ENCODE data around the gene CTNNA2. TPM values are rescaled to one million over a fixed set of nuclear protein-coding genes. Genes with fewer than 3 reads are reported as not detected.
"Not testable (repeated sequence)": the region's sequence is repeated elsewhere in the genome, so short reads cannot be mapped to it uniquely, and the experiment has no call there.

The CTNNA2 gene
- total RNA-seq, 1 donor from 2014 or later: not detected

DNA sequence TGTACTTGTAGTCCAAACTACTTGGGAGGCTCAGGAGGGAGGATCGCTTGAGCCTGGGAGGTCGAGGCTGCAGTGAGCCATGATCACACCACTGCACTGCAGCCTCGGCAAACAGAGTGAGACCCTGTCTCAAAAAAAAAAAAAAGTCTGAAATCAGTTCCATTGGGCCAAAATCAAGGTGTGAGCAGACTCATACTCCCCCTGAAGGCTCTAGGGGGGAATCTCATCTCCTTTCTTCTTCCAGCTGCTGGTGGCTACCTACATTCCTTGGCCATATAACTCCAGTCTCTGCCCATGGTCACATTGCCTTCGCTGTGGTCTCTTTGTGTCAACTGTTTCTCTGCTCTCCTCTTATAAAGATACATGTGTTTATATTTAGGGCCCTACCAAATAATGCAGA, 557.7 kb downstream of the CTNNA2 start:
- no peak for DNase-seq (ENCODE audit: low spot score)

DNA sequence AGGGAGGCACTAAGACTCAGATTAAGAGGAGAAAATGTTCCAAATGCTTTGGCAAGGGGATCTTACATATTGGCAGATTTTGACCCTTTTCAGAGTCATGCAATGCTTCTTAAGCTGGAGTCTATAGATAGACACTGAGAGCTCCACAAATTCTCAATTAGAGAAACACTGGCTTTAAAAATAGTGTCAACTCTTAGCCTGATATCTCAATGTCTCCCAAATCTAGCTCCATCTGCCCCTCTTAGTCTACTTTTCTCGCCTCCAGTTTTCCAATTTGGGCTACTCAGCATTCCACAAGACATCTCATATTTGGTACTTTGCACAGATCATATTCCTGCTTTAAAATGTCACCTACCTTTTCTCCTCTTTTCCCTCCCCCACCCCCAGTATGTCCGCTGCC, 559.1 kb downstream of the CTNNA2 start:
- no peak for DNase-seq (ENCODE audit: low spot score)

- DNase-seq (ENCODE audit: low spot score): no peak
Observed at GRCh38 chr2:80073134-80073561, 560.3 kb downstream of the CTNNA2 start.

GRCh38 chr2:80074321-80075070, 561.6 kb downstream of the CTNNA2 start:
- DNase-seq (ENCODE audit: low spot score): no peak

DNA sequence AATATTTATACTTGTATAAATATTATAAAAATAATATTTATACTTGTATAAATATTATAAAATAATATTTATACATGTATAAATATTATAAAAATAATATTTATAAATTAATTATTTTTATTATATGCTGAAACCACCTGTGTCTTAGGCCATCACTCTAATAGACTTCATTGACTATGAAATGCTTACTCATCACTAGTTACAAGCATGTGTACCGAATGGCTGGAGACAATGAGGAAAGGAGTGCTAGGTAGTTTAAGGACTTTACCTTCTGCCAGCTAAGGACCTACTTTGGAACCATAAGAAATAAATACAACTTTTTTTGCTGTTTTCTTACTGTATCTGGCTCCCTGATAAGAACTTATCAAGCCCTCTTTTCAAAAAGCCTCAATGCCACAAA, 562.9 kb downstream of the CTNNA2 start:
- no peak for DNase-seq (ENCODE audit: low spot score)

DNA sequence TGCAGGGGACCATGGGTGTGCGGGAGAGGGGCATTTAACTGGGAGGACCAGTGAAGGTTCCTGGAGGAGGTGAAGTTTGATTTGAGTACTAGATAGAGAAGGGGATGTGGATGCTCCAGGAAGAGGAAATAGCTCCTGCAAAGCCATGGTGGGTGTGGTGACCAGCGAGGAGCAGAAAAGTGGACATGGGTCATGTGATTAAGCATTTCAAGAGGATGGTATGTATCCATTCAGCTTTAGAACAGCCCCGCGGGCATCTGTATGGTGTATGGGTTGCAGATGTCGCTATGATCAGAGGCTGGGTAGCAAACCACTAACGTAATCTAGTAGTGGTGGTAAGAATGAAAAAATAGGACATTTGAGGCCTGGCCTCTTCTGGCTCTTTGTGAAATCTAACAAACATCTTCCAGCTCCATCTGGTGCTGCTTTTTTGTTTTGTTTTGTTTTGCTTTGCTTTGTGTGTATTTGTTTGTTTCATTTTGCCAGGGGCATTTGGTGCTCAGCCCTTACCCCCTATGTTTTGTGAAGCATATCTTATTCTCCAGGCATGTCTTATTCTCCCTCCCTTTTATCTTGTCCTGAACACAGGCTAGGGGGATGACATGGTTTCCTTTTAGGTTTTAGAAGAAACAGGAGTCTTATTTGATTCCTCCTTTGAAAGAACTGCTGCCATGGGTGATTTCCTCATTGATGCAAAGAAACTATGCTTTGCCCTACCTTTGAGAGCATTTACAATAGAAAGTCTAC, 565.6 kb downstream of the CTNNA2 start:
- DNase-seq (ENCODE audit: low spot score): no peak

DNA sequence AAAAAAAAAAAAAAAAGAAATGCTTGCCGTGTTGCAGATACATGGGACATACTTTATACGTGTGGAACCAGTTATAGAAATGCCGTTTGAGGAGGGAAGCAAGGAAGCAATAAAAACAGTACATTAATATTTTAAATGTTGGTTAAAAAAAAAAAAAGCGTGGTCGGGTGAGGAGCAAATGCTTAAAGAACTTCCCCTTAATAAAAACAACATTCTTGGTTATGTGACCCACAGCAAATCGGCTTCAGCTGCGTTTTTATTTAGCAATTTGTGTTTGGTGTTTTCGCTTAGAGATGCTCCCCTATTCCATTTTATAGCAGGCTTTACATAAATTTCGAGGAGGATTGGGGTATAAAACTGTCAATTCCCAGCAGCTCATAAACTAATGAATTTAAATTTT, 568.1 kb downstream of the CTNNA2 start:
- DNase-seq (ENCODE audit: low spot score): no peak

GRCh38 chr2:80086831-80087230, 574.0 kb downstream of the CTNNA2 start:
- DNase-seq (ENCODE audit: low spot score): no peak

- DNase-seq (ENCODE audit: low spot score): no peak
Observed at GRCh38 chr2:80091237-80091636, 578.4 kb downstream of the CTNNA2 start.

DNA sequence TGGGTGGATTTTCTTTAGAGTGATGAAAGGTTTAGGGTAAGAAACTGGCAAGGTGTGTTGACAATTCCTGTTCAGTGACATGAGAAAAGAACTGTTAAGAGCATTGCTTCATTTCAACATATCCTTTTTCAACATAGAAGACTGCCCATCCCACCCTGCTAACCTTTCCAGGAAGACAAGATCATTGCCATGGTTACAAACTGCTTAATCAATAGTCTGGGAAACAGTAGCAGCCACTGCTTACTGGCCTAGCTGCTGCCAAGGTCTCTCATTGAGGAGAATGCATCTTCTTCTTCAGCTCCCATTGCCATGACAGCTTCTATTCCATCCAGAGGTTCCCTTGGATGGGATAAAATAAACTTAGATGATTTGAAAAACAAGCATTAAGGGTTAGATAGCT, 579.6 kb downstream of the CTNNA2 start:
- DNase-seq (ENCODE audit: low spot score): no peak

DNA sequence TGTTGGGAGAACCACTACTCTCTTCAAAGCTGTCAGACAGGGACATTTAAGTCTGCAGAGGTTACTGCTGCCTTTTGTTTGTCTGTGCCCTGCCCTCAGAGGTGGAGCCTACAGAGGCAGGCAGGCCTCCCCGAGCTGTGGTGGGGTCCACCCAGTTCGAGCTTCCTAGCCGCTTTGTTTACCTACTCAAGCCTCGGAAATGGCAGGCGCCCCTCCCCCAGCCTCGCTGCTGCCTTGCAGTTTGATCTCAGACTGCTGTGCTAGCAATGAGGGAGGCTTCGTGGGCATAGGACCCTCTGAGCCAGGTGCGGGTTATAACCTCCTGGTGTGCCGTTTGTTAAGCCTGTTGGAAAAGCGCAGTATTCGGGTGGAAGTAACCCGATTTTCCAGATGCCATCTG, 585.7 kb downstream of the CTNNA2 start:
- DNase-seq (ENCODE audit: low spot score): not testable (repeated sequence)

DNA sequence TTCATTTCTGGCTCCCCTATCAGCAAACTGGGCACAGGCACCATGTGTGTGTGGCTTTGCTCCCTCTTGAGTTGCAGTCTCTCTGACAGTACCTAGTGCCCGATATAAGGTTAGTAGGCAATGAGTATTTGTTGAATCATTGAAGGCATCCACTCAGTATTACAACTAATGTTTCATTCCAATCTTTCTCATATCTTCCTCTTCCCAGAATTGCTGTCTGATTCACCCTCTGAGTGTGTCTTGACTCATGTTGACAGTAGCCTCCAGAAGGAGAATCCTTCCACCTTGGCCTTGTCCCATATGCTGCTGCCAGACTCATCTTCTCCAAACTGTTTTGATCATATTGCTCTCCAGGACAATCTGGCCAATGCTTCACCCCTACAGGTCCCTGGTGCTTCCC, 589.2 kb downstream of the CTNNA2 start:
- no peak for DNase-seq (ENCODE audit: low spot score)

GRCh38 chr2:80105015-80105640, 592.3 kb downstream of the CTNNA2 start:
- no peak for DNase-seq (ENCODE audit: low spot score)

- DNase-seq (ENCODE audit: low spot score): no peak
Observed at GRCh38 chr2:80111185-80111584, 598.3 kb downstream of the CTNNA2 start.

DNA sequence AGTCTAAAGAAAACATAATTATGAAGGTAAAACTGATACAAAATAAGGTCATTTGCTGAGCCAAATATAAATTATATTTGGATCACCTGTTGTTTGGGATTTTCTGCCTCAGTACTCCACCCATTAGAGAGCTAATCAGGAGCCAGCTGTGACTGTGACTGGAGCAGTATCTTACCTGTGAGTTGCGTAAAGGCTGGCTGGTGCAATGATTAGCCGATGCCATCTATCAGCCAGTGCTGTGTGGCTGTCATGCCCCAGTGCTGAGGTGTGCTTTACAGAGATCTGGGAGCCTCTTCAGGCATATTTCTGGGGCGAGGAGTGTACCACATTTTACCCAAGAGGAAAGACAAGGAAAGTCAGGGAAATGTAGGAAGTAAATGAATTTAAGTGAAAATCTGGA, 599.9 kb downstream of the CTNNA2 start:
- DNase-seq (ENCODE audit: low spot score): no peak

DNA sequence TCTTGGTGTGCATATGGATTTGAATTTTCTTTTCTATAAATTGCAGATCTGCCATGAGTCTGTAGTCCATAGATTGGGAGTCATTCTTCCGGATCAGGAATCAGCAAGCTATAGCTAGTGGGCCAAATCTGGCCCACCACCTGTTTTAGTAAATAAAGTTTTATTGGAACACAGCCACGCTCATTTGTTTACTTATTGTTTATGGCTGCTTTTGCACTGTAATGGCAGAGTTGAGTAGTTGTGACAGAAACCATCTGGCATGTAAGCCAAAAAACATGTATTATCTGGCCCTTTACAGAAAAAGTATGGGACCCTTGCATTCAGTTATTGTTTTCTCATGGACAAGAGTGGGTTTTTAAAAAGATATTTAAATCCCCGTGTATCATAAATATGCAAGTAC, 600.5 kb downstream of the CTNNA2 start:
- no peak for DNase-seq (ENCODE audit: low spot score)

- no peak for DNase-seq (ENCODE audit: low spot score)
Observed at GRCh38 chr2:80114812-80115211, 602.0 kb downstream of the CTNNA2 start.

GRCh38 chr2:80117401-80117800, 604.5 kb downstream of the CTNNA2 start:
- DNase-seq (ENCODE audit: low spot score): no peak

DNA sequence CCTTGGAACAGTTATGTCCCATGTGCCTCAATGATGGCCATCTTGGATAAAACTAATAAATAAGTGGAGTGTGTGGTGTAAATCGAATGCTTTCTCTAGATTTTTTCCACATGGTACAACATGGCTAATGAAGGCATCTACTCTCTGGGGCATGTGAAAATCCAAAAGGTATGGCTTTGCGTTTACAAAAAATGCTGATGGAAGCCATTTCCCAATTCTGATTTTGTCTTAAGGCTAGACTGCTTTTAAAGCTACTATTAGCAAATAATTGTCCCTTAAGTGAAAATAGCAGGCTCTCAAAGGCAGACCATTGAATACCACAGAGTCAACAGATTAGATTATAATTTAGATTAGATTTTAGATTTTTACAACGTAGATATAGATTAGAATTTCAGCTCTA, 608.0 kb downstream of the CTNNA2 start:
- DNase-seq (ENCODE audit: low spot score): no peak

DNA sequence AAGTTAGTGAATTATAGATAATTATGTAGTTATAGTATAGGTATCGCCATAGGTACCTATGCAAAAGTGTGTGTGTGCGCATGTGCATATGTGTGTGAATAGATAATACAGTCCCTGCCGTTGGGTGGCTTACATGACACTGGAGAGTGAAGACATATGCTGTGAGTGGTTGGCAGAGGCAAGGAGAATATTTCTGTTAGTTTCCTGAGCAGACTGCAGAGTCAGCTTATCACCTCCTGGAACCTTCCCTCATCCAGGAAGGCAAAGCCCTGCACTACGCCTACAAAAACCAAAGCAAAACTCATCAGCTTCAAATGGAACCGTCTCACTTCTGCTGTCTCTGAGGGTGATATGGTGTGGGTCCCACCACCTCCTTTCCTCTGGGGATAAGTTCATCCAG, 609.8 kb downstream of the CTNNA2 start:
- no peak for DNase-seq (ENCODE audit: low spot score)

GRCh38 chr2:80126596-80127189, 613.8 kb downstream of the CTNNA2 start:
- no peak for DNase-seq (ENCODE audit: low spot score)

DNA sequence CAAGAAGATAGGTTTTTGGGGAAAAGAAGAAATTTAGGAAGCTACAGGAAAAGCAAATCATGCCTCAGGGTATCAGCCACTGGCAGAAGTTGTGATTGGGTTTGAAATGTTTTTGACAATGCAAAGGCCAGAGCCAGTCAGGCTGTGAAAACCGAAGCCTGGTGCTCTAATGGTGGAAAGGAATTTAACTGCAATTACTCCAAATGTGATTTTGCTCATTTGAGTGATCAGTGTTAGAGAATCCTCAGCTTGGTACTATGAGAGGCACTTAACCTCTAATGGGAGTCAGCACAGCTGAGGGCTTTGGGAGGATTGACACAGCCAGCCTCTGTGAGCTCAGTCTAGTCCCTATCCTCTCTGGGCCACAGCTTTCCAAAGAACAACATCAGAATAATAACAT, 615.2 kb downstream of the CTNNA2 start:
- DNase-seq (ENCODE audit: low spot score): no peak

All from mesenteric fat pad (tissue), 1 donor.